Caco-2 (cell line): Measurements from ENCODE around the gene CYB5RL. TPM values are rescaled to one million over a fixed set of nuclear protein-coding genes. Genes with fewer than 3 reads are reported as not detected.

Experiments used
- BruUV-seq: library from RNA; stranded (reverse); fragments of 400-500 nt; replicated peaks from 2 replicates; lab custom pipeline; 2021; lab: Mats Ljungman, UMichigan
- CTCF ChIA-PET: fragments of 300-600 bp; sonication (Branson Sonifier 250); formaldehyde crosslinking; loops from one replicate; lab custom pipeline; 2022; ENCODE audit warnings: antibody characterized with exemption; lab: Charles Lee
- POLR2A ChIA-PET: fragments of 300-600 bp; sonication (Branson Sonifier 250); formaldehyde crosslinking; loops from one replicate; lab custom pipeline; 2022; ENCODE audit warnings: antibody characterized with exemption; lab: Charles Lee
- DNase-seq, 2 experiments: peaks; one replicate each; pipeline versions ENCODE4 v3.0.0 to v3.0.0-alpha.2; 2020 to 2022
- H3K27me3 ChIP-seq: replicated peaks from 2 replicates; pipeline ENCODE4 v1.6.0; 2011; ENCODE audit warnings: low read length; ENCODE audit not compliant: control insufficient read depth, insufficient read depth
- H3K36me3 ChIP-seq: 2 replicates; pipeline ENCODE4 v1.5.1; 2011; ENCODE audit warnings: low read length; ENCODE audit not compliant: control insufficient read depth, insufficient read depth
- H3K4me1 ChIP-seq: fragments of 250-450 bp; sonication (Bioruptor Pico); 2 replicates; pipeline ENCODE4 v1.5.1; 2020; ENCODE audit warnings: mild to moderate bottlenecking
- H3K4me3 ChIP-seq: 2 replicates; pipeline ENCODE4 v1.5.1; 2011; ENCODE audit warnings: low read depth, mild to moderate bottlenecking, control low read depth, low read length
- H3K9me3 ChIP-seq: fragments of 250-450 bp; sonication (Bioruptor Pico); 2 replicates; pipeline ENCODE4 v1.5.1; 2020; ENCODE audit warnings: mild to moderate bottlenecking, moderate library complexity
- H3K27ac Mint-ChIP-seq: one replicate; pipeline ENCODE4 v1.8.0; 2022; ENCODE audit warnings: mixed read lengths; ENCODE audit not compliant: unreplicated experiment
- H3K27me3 Mint-ChIP-seq: one replicate; pipeline ENCODE4 v1.8.0; 2022; ENCODE audit warnings: mixed read lengths; ENCODE audit not compliant: insufficient read depth, unreplicated experiment
- H3K36me3 Mint-ChIP-seq: one replicate; pipeline ENCODE4 v1.8.0; 2022; ENCODE audit warnings: mild to moderate bottlenecking, mixed read lengths; ENCODE audit not compliant: insufficient read depth, unreplicated experiment
- H3K4me1 Mint-ChIP-seq: one replicate; pipeline ENCODE4 v1.8.0; 2022; ENCODE audit warnings: low read depth, mixed read lengths; ENCODE audit not compliant: unreplicated experiment
- H3K4me3 Mint-ChIP-seq: one replicate; pipeline ENCODE4 v1.8.0; 2022; ENCODE audit warnings: mild to moderate bottlenecking, moderate library complexity, mixed read lengths; ENCODE audit not compliant: unreplicated experiment
- H3K9me3 Mint-ChIP-seq: one replicate; pipeline ENCODE4 v1.8.0; 2022; ENCODE audit warnings: mixed read lengths; ENCODE audit not compliant: unreplicated experiment
- intact Hi-C: fragments of 100-400 bp; cut with micrococcal nuclease; formaldehyde crosslinking; loops from one replicate; pipeline ENCODE4 v1.10.0; 2022; ENCODE audit not compliant: unreplicated experiment
- total RNA-seq: library from RNA; stranded (reverse); gene quantifications from 2 replicates; pipeline ENCODE4 v1.2.3, GENCODE V29; 2022
- TF ChIP-seq, protein P1 (sequence below), 2 experiments: fragments of 200-600 bp in 1 of 2; IDR thresholded peaks; 1 replicate in 1 of 2; 2 replicates in 1 of 2; pipeline versions ENCODE4 v1.5.1 to v1.8.0; 2011 to 2022; ENCODE audit warnings: antibody characterized with exemption in 1 of 2, control low read depth in 1 of 2, inconsistent platforms in 1 of 2, low read depth in 1 of 2, low read length in 1 of 2, mild to moderate bottlenecking in 1 of 2, moderate library complexity in 1 of 2; ENCODE audit not compliant: insufficient read depth in 1 of 2, severe bottlenecking in 1 of 2, unreplicated experiment in 1 of 2

CYB5RL gene
- total RNA-seq, 1 experiment from 2014 or later = 10.0 TPM

- intact Hi-C loops = no loop called here
- Mint-ChIP-seq H3K36me3 (peaks cover 34% of the 10 kb centered on the region), H3K27ac (no peak overlapping the region), H3K9me3 (no peaks in the 10 kb centered on the region), H3K4me1 (peaks cover 9% of the 10 kb centered on the region), H3K4me3 (no peak overlapping the region), H3K27me3 (no peaks in the 10 kb centered on the region)
- Histone ChIP-seq H3K36me3 (no peaks in the 10 kb centered on the region), H3K4me3 (no peak overlapping the region), H3K9me3 (no peaks in the 10 kb centered on the region), H3K4me1 (peaks cover 13% of the 10 kb centered on the region), H3K27me3 (no peaks in the 10 kb centered on the region)
- no peak for DNase-seq
- no TSS peak for BruUV-seq
- TF ChIP-seq, protein P1, sequence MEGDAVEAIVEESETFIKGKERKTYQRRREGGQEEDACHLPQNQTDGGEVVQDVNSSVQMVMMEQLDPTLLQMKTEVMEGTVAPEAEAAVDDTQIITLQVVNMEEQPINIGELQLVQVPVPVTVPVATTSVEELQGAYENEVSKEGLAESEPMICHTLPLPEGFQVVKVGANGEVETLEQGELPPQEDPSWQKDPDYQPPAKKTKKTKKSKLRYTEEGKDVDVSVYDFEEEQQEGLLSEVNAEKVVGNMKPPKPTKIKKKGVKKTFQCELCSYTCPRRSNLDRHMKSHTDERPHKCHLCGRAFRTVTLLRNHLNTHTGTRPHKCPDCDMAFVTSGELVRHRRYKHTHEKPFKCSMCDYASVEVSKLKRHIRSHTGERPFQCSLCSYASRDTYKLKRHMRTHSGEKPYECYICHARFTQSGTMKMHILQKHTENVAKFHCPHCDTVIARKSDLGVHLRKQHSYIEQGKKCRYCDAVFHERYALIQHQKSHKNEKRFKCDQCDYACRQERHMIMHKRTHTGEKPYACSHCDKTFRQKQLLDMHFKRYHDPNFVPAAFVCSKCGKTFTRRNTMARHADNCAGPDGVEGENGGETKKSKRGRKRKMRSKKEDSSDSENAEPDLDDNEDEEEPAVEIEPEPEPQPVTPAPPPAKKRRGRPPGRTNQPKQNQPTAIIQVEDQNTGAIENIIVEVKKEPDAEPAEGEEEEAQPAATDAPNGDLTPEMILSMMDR (IDR thresholded peaks at IDR 0.05; ENCODE audit: insufficient read depth in 1 of 2, low read depth in 1 of 2, low read length in 1 of 2, severe bottlenecking in 1 of 2, unreplicated experiment in 1 of 2) = no peak
- ChIA-PET CTCF (no interaction called here), POLR2A (no interaction called here)
These were observed 26.2 kb upstream of the CYB5RL start for GRCh38 chr1:54225986-54226559.

- H3K9me3 ChIP-seq = no peaks in the 10 kb centered on the region
- Mint-ChIP-seq H3K27me3 (no peaks in the 10 kb centered on the region), H3K36me3 (peaks cover 36% of the 10 kb centered on the region), H3K4me1 (peaks cover 9% of the 10 kb centered on the region), H3K9me3 (no peaks in the 10 kb centered on the region), H3K27ac (no peak overlapping the region), H3K4me3 (no peak overlapping the region)
- H3K4me3 ChIP-seq = no peak overlapping the region
- H3K27me3 ChIP-seq = no peaks in the 10 kb centered on the region
- peaks cover 13% of the 10 kb centered on the region for H3K4me1 ChIP-seq
- no peak for DNase-seq
- intact Hi-C loops = no loop called here
- BruUV-seq = no TSS peak
- TF ChIP-seq, protein P1 (IDR thresholded peaks at IDR 0.05; ENCODE audit: insufficient read depth in 1 of 2, low read depth in 1 of 2, low read length in 1 of 2, severe bottlenecking in 1 of 2, unreplicated experiment in 1 of 2) = no peak
- no peaks in the 10 kb centered on the region for H3K36me3 ChIP-seq
- ChIA-PET POLR2A (no interaction called here), CTCF (no interaction called here)
These were observed 25.5 kb upstream of the CYB5RL start for GRCh38 chr1:54225378-54225777.

GRCh38 chr1:54224233-54224632 is 24.4 kb upstream of the CYB5RL start:
- Mint-ChIP-seq H3K9me3 (no peaks in the 10 kb centered on the region), H3K36me3 (peaks cover 43% of the 10 kb centered on the region), H3K27ac (no peak overlapping the region), H3K27me3 (no peaks in the 10 kb centered on the region), H3K4me1 (peaks cover under 1% of the 10 kb centered on the region), H3K4me3 (no peak overlapping the region)
- ChIA-PET POLR2A (no interaction called here), CTCF (no interaction called here)
- Histone ChIP-seq H3K27me3 (no peaks in the 10 kb centered on the region), H3K9me3 (no peaks in the 10 kb centered on the region), H3K4me3 (no peak overlapping the region), H3K36me3 (no peaks in the 10 kb centered on the region; the same call in 1 of the 2 replicates), H3K4me1 (peaks cover 4% of the 10 kb centered on the region; the same call in 1 of the 2 replicates)
- intact Hi-C loops = no loop called here
- DNase-seq = no peak
- BruUV-seq = no TSS peak
- TF ChIP-seq, protein P1 (IDR thresholded peaks at IDR 0.05; ENCODE audit: insufficient read depth in 1 of 2, low read depth in 1 of 2, low read length in 1 of 2, severe bottlenecking in 1 of 2, unreplicated experiment in 1 of 2) = no peak
